GM12878 (cell line): ENCODE results near the gene CDC14B. TPM values are rescaled to one million over a fixed set of nuclear protein-coding genes. Genes with fewer than 3 reads are reported as not detected.

Experiments
- ATAC-seq: fragments of 200-7000 bp; cut with Tn5 transposase; 3 replicates; pipeline ENCODE4 v1.9.1; 2020; ENCODE audit warnings: mild to moderate bottlenecking, moderate library complexity
- BruUV-seq: library from RNA; stranded (reverse); fragments of 400-500 nt; replicated peaks from 2 replicates; lab custom pipeline; 2021; lab: Mats Ljungman, UMichigan
- CTCF ChIA-PET: fragments of 300-600 bp; sonication (Branson Sonifier 250); formaldehyde crosslinking; extraction: SDS; loops from one replicate; lab custom pipeline; 2021; ENCODE audit warnings: inconsistent platforms; lab: Yijun Ruan, JAX
- POLR2A ChIA-PET: fragments of 350-600 bp; formaldehyde crosslinking; extraction: SDS; loops from one replicate; lab custom pipeline; 2021; ENCODE audit warnings: inconsistent platforms; lab: Charles Lee
- RAD21 ChIA-PET: fragments of 300-600 bp; sonication (Branson Sonifier 250); formaldehyde crosslinking; loops from one replicate; lab custom pipeline; 2023; ENCODE audit warnings: antibody characterized with exemption; ENCODE audit not compliant: unreplicated experiment; lab: Charles Lee
- SMC1A ChIA-PET: fragments of 300-600 bp; sonication (Branson Sonifier 250); formaldehyde crosslinking; loops from one replicate; lab custom pipeline; 2023; ENCODE audit not compliant: unreplicated experiment, uncharacterized antibody; lab: Charles Lee
- DNase-seq: peaks from one replicate; pipeline ENCODE4 v3.0.0-alpha.2; 2011; ENCODE audit warnings: low read depth, low spot score
- FAIRE-seq: peaks from 3 replicates; lab custom pipeline; 2011; peaks lifted over from hg19 to GRCh38; lab: Jason Lieb, UNC
- H2AFZ ChIP-seq: 2 replicates; pipeline ENCODE4 v1.6.0; 2011; ENCODE audit warnings: low read depth, low read length, control low read depth; ENCODE audit not compliant: control insufficient read depth
- H3K27ac ChIP-seq: 2 replicates; pipeline ENCODE4 v1.5.1; 2011; ENCODE audit warnings: control low read depth; ENCODE audit not compliant: control insufficient read depth, insufficient read depth
- H3K27me3 ChIP-seq, 2 experiments: replicated peaks in 1 of 2; 2 replicates each; pipeline versions ENCODE4 v1.6.0 to v1.6.1; 2011; ENCODE audit warnings: low read length in 1 of 2; ENCODE audit not compliant: control insufficient read depth in 2 of 2, insufficient read depth in 2 of 2
- H3K36me3 ChIP-seq, 2 experiments: 2 replicates each; pipeline ENCODE4 v1.5.1; 2011; ENCODE audit warnings: low read length in 1 of 2; ENCODE audit not compliant: control insufficient read depth in 2 of 2, insufficient read depth in 2 of 2
- H3K4me1 ChIP-seq: 2 replicates; pipeline ENCODE4 v1.6.1; 2011; ENCODE audit warnings: mild to moderate bottlenecking, low read length, moderate library complexity, mixed read lengths; ENCODE audit not compliant: control insufficient read depth, insufficient read depth
- H3K4me2 ChIP-seq: 2 replicates; pipeline ENCODE4 v1.6.0; 2011; ENCODE audit warnings: control low read depth; ENCODE audit not compliant: control insufficient read depth, insufficient read depth
- H3K4me3 ChIP-seq: fragments of 200-600 bp; sonication (generic); 2 replicates; pipeline ENCODE4 v1.5.1; 2016
- H3K79me2 ChIP-seq: 2 replicates; pipeline ENCODE4 v1.6.0; 2011; ENCODE audit warnings: low read length; ENCODE audit not compliant: control insufficient read depth, insufficient read depth
- H3K9ac ChIP-seq: 2 replicates; pipeline ENCODE4 v1.8.0; 2011; ENCODE audit warnings: low read length, control low read depth, mixed read lengths; ENCODE audit not compliant: control insufficient read depth, insufficient read depth
- H3K9me3 ChIP-seq: replicated peaks from 3 replicates; pipeline ENCODE4 v1.5.1; 2011; ENCODE audit warnings: mild to moderate bottlenecking, low read length; ENCODE audit not compliant: control insufficient read depth, insufficient read depth
- H4K20me1 ChIP-seq: 2 replicates; pipeline ENCODE4 v1.6.0; 2011; ENCODE audit not compliant: control insufficient read depth, insufficient read depth
- BCL11A ChIP-seq: IDR thresholded peaks from 2 replicates; pipeline ENCODE4 v1.6.1; 2011; ENCODE audit warnings: low read depth, low read length
- CBX3 ChIP-seq: fragments of 200-600 bp; sonication (generic); IDR thresholded peaks from 2 replicates; pipeline ENCODE4 v1.6.1; 2016; ENCODE audit warnings: low read depth, borderline replicate concordance
- EGR1 ChIP-seq, 2 experiments: IDR thresholded peaks; 1 replicate in 1 of 2; 2 replicates in 1 of 2; pipeline ENCODE4 v1.6.1; 2011 to 2012; ENCODE audit warnings: low read depth in 2 of 2, low read length in 2 of 2, borderline replicate concordance in 1 of 2, mild to moderate bottlenecking in 1 of 2, moderate library complexity in 1 of 2
- GABPA ChIP-seq: IDR thresholded peaks from 2 replicates; pipeline ENCODE4 v1.6.1; 2014; ENCODE audit warnings: antibody characterized with exemption, low read depth, mild to moderate bottlenecking, inconsistent platforms
- IKZF1 ChIP-seq: fragments of 450-650 bp; conservative IDR thresholded peaks from 2 replicates; pipeline ENCODE4 v1.6.1; 2017; ENCODE audit warnings: antibody characterized with exemption, mild to moderate bottlenecking
- LARP7 ChIP-seq: fragments of 450-650 bp; IDR thresholded peaks from 2 replicates; pipeline ENCODE4 v1.6.1; 2017; ENCODE audit warnings: mild to moderate bottlenecking
- NFIC ChIP-seq: IDR thresholded peaks from 2 replicates; pipeline ENCODE4 v1.6.1; 2012; ENCODE audit warnings: low read depth, mild to moderate bottlenecking, inconsistent platforms, low read length, moderate library complexity
- NFYA ChIP-seq: IDR thresholded peaks from 2 replicates; pipeline ENCODE4 v1.6.1; 2011; ENCODE audit warnings: low read depth, mild to moderate bottlenecking, low read length, improper control_type of control experiment, borderline replicate concordance
- POLR2A ChIP-seq: IDR thresholded peaks from 2 replicates; pipeline ENCODE4 v1.6.1; 2011; ENCODE audit warnings: low read depth, mild to moderate bottlenecking, low read length
- POLR2AphosphoS2 ChIP-seq: IDR thresholded peaks from 2 replicates; pipeline ENCODE4 v1.6.1; 2011; ENCODE audit warnings: low read depth, mild to moderate bottlenecking, low read length, improper control_type of control experiment, moderate library complexity
- RAD51 ChIP-seq: fragments of 450-650 bp; IDR thresholded peaks from 2 replicates; pipeline ENCODE4 v1.6.1; 2016; ENCODE audit warnings: moderate library complexity, mild to moderate bottlenecking, inconsistent platforms
- RUNX3 ChIP-seq: IDR thresholded peaks from 2 replicates; pipeline ENCODE4 v1.6.1; 2012; ENCODE audit warnings: low read length, inconsistent platforms
- SMC3 ChIP-seq: IDR thresholded peaks from 2 replicates; pipeline ENCODE4 v1.6.1; 2011; ENCODE audit warnings: low read length, improper control_type of control experiment, borderline replicate concordance
- SREBF1 ChIP-seq: IDR thresholded peaks from 2 replicates; pipeline ENCODE4 v1.6.1; 2012; ENCODE audit warnings: mild to moderate bottlenecking, low read length
- SRF ChIP-seq, 2 experiments: IDR thresholded peaks; 2 replicates each; pipeline ENCODE4 v1.6.1; 2011; ENCODE audit warnings: low read depth in 2 of 2, low read length in 2 of 2, mild to moderate bottlenecking in 1 of 2, moderate library complexity in 1 of 2
- ZBED1 ChIP-seq: IDR thresholded peaks from 2 replicates; pipeline ENCODE4 v1.6.1; 2016; ENCODE audit warnings: borderline replicate concordance
- WGBS: methylation state at CpG from one replicate; pipeline ENCODE4 v1.1.6; 2016; ENCODE audit warnings: low lambda C conversion rate; ENCODE audit not compliant: insufficient replicate concordance, insufficient coverage; ENCODE audit errors: missing lambda C conversion rate; 5-methylcytosine and 5-hydroxymethylcytosine counted together
- in situ Hi-C: fragments of 300-500 bp; cut with MboI; formaldehyde crosslinking; loops from 9 replicates; pipeline ENCODE4 v1.14.3; 2018; ENCODE audit warnings: mixed read lengths
- intact Hi-C: fragments of 100-400 bp; cut with micrococcal nuclease; formaldehyde crosslinking; loops from one replicate; pipeline ENCODE4 v1.14.2; 2022; ENCODE audit not compliant: unreplicated experiment
- polyA plus RNA-seq, 11 experiments: library from polyadenylated mRNA; depleted of rRNA in 4 of 11; unstranded in 6 of 11; stranded (reverse) in 5 of 11; fragments of >200 nt; fragmentation: Nextera tagmentation in 4 of 11; fragmentation: Illumina TruSeq in 1 of 11; extraction: Ambion mirVana in 4 of 11; extraction: Trizol in 1 of 11; gene quantifications; 1 replicate in 1 of 11; 2 replicates in 10 of 11; pipeline versions ENCODE4 v1.2.1 to v1.2.3, GENCODE V29; 2011 to 2016; ENCODE audit warnings: inconsistent platforms in 2 of 11, missing spikeins in 2 of 11, low read depth in 1 of 11
- total RNA-seq, 4 experiments: library from RNA; depleted of rRNA in 3 of 4; stranded (reverse); fragments of >200 nt in 3 of 4; fragmentation: Illumina TruSeq in 1 of 4; extraction: Trizol in 1 of 4; gene quantifications; 2 replicates each; pipeline versions ENCODE4 v1.2.1 to v1.2.3, GENCODE V29; 2013 to 2021

The CDC14B gene
- total and polyA plus RNA-seq, 10 of the 15 experiments (the other 5 are each of a cell fraction or from before 2014, with no cell fraction given): 3.7 to 11.7 (median 6.2) TPM

DNA sequence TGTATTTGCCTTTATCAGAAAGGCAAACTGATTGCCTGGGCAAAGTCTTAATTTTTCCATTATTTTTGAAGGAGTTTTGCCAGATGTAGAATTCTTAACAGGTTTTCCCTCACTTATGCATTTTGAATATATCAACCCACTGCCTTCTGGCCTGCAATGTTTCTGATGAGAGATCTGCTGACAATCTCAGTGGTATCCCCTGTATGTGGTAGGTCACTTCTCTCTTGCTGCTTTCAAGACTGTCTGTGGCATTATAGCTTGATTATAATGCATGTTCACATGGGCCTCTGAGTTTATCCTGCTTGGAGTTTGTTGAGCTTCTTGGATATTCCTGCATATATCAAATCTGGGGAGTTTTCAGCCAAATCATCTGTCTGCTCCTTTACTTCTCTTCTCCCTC is 87.5 kb downstream of the CDC14B start:
- ChIA-PET POLR2A (interaction anchor here (0.5 kb wide), 1 partner anchor 153 kb away, joined by 3 read pairs; no protein-coding TSS in a partner anchor), CTCF (interaction anchor here (0.6 to 0.7 kb wide), 2 partner anchors 10 kb away, joined by 3 read pairs; no protein-coding TSS in a partner anchor), SMC1A (interaction anchor here (0.9 to 1.6 kb wide), 3 partner anchors 9 to 33 kb away, joined by 4 to 6 read pairs (median 5); no protein-coding TSS in a partner anchor), RAD21 (no interaction called here)
- H3K9ac ChIP-seq: no peak overlapping the region
- H2AFZ ChIP-seq: no peak overlapping the region
- H3K4me3 ChIP-seq: no peak overlapping the region
- TF ChIP-seq SREBF1 (no peak), NFYA (no peak), ZBED1 (no peak), NFIC (no peak), POLR2AphosphoS2 (no peak)
- H3K36me3 ChIP-seq: no peaks in the 10 kb centered on the region
- H3K79me2 ChIP-seq: no peaks in the 10 kb centered on the region
- no peak for ATAC-seq
- H3K4me1 ChIP-seq: no peaks in the 10 kb centered on the region
- no peak overlapping the region for H3K4me2 ChIP-seq
- no peaks in the 10 kb centered on the region for H3K27me3 ChIP-seq
- in situ Hi-C loops: no loop called here
- no TSS peak for BruUV-seq
- no peak overlapping the region for H3K27ac ChIP-seq
- no peak for FAIRE-seq
- no peaks in the 10 kb centered on the region; the same call in 2 of the 3 replicates for H3K9me3 ChIP-seq
- intact Hi-C loops: no loop called here
- no peak for DNase-seq
- H4K20me1 ChIP-seq: no peaks in the 10 kb centered on the region

DNA sequence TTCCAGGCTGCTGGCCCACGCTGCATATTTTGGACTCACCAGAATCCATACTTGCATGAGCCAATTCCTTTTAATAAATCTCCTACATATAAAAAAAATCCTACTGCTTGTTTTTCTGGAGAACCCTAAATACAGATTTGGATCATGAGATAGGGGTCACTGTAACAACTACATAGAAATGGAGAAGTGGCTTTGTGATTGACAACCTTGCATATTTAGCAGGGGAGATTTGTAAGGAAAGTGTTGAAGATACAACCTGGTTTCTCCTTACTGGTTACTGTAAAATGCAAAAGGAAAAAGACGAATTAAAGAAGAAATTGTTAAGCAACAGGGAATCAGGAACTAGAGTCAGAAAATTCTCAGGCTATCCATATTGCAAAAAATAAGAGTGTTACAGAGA is 94.9 kb downstream of the CDC14B start:
- intact Hi-C loops (no loop called here), in situ Hi-C loops (no loop called here)
- Histone ChIP-seq H3K27ac (no peak overlapping the region), H3K9ac (no peak overlapping the region), H4K20me1 (no peaks in the 10 kb centered on the region), H3K4me1 (no peaks in the 10 kb centered on the region), H3K4me2 (no peak overlapping the region), H2AFZ (no peak overlapping the region), H3K36me3 (no peaks in the 10 kb centered on the region), H3K4me3 (no peak overlapping the region), H3K79me2 (no peaks in the 10 kb centered on the region), H3K27me3 (no peaks in the 10 kb centered on the region), H3K9me3 (no peaks in the 10 kb centered on the region)
- ChIA-PET SMC1A (interaction anchor here (1.2 kb wide), 1 partner anchor 12 kb away, joined by 3 read pairs; no protein-coding TSS in a partner anchor), POLR2A (no interaction called here), RAD21 (no interaction called here), CTCF (no interaction called here)
- no peak for DNase-seq
- BruUV-seq: no TSS peak
- no peak for FAIRE-seq
- TF ChIP-seq SRF (IDR thresholded peaks at IDR 0.05; ENCODE audit: low read depth in 2 of 2, low read length in 2 of 2): no peak
- TF ChIP-seq LARP7: no peak
- no peak for TF ChIP-seq GABPA
- TF ChIP-seq POLR2A: no peak
- TF ChIP-seq IKZF1: no peak
- no peak for TF ChIP-seq RUNX3
- no peak for TF ChIP-seq RAD51
- TF ChIP-seq SMC3: no peak
- no peak for TF ChIP-seq CBX3
- no peak for TF ChIP-seq EGR1 (IDR thresholded peaks at IDR 0.05; ENCODE audit: borderline replicate concordance in 1 of 2, low read depth in 2 of 2, low read length in 2 of 2)
- no peak for TF ChIP-seq BCL11A
- WGBS: 6% methylated on average over 2 of the region's 2 CpGs
- ATAC-seq: no peak
